ENCODE results near the gene RNF168. TPM values are rescaled to one million over a fixed set of nuclear protein-coding genes. Genes with fewer than 3 reads are reported as not detected.
"Not testable (repeated sequence)": the region's sequence is repeated elsewhere in the genome, so short reads cannot be mapped to it uniquely, and the experiment has no call there.

Gene RNF168
- total RNA-seq, 1 donor from 2014 or later: 18.3 TPM

DNA sequence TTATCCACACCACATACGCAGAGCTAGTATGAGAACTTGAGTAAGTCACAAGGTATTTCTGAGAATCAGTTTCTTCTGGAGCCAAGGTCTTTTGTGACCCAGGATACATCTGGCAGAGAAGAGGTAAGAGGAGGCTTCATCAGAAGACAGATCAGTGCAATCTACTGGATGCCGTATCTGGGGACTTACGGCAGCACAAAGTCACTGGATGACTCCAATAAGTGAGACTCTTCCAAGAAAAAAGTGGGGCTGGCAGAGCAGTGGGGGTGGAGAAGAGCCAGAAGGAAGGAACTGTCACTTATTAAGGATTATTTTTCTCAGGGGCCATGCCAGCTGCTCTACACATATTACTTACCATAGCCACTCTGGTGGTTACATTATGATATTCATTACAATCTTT, 39.8 kb downstream of the RNF168 start:
- Histone ChIP-seq H2AFZ (ENCODE audit: low read depth, low read length) (no peak overlapping the region), H3K4me3 (ENCODE audit: insufficient read depth, low read depth, low read length) (no peak overlapping the region), H3K27me3 (ENCODE audit: insufficient read depth, low read length) (no peaks in the 10 kb centered on the region), H3K4me1 (ENCODE audit: insufficient read depth, low read length) (no peaks in the 10 kb centered on the region), H3K79me2 (ENCODE audit: insufficient read depth, low read length) (peaks cover 6% of the 10 kb centered on the region), H3K9me3 (ENCODE audit: insufficient read depth, low read depth, low read length) (peaks cover 17% of the 10 kb centered on the region), H3K27ac (ENCODE audit: low read depth, low read length) (no peak overlapping the region), H3K36me3 (ENCODE audit: insufficient read depth, low read length) (no peaks in the 10 kb centered on the region), H4K20me1 (ENCODE audit: insufficient read depth, low read length) (peaks cover 7% of the 10 kb centered on the region), H3K4me2 (ENCODE audit: low read length) (no peak overlapping the region), H3K9ac (ENCODE audit: low read length) (no peak overlapping the region)
- TF ChIP-seq, protein P1, sequence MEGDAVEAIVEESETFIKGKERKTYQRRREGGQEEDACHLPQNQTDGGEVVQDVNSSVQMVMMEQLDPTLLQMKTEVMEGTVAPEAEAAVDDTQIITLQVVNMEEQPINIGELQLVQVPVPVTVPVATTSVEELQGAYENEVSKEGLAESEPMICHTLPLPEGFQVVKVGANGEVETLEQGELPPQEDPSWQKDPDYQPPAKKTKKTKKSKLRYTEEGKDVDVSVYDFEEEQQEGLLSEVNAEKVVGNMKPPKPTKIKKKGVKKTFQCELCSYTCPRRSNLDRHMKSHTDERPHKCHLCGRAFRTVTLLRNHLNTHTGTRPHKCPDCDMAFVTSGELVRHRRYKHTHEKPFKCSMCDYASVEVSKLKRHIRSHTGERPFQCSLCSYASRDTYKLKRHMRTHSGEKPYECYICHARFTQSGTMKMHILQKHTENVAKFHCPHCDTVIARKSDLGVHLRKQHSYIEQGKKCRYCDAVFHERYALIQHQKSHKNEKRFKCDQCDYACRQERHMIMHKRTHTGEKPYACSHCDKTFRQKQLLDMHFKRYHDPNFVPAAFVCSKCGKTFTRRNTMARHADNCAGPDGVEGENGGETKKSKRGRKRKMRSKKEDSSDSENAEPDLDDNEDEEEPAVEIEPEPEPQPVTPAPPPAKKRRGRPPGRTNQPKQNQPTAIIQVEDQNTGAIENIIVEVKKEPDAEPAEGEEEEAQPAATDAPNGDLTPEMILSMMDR (IDR thresholded peaks at IDR 0.05; ENCODE audit: insufficient read depth, low read depth, low read length): no peak
- no peak for TF ChIP-seq EZH2 (IDR thresholded peaks at IDR 0.05; ENCODE audit: insufficient read depth, low read length)
- Mint-ChIP-seq H3K27me3 (ENCODE audit: low read depth, unreplicated experiment) (no peaks in the 10 kb centered on the region), H3K4me1 (ENCODE audit: low read depth, unreplicated experiment) (no peaks in the 10 kb centered on the region), H3K36me3 (ENCODE audit: low read depth, unreplicated experiment) (peaks cover 7% of the 10 kb centered on the region), H3K4me3 (ENCODE audit: unreplicated experiment) (no peak overlapping the region), H3K27ac (ENCODE audit: unreplicated experiment) (no peak overlapping the region), H3K9me3 (ENCODE audit: unreplicated experiment) (peaks cover 1% of the 10 kb centered on the region)
- DNase-seq (ENCODE audit: low read depth) (no peak), FAIRE-seq (no peak)

DNA sequence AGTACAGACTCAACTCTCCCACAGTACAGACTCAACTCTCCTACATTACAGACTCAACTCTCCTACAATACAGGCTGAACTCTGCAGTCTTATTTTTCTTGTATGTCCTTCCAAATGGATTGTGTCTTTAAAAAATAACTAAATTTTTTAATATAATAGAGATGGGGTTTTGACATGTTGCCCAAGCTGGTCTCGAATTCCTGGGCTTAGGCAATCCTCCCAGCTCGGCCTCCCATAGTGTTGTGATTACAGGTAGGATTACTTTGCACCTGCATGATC, 40.2 kb downstream of the RNF168 start:
- no peaks in the 10 kb centered on the region for H3K27me3 Mint-ChIP-seq (ENCODE audit: low read depth, unreplicated experiment)
- Histone ChIP-seq H3K4me1 (ENCODE audit: insufficient read depth, low read length) (no peaks in the 10 kb centered on the region), H3K9ac (ENCODE audit: low read length) (no peak overlapping the region), H3K27me3 (ENCODE audit: insufficient read depth, low read length) (no peaks in the 10 kb centered on the region), H3K4me2 (ENCODE audit: low read length) (no peak overlapping the region), H3K36me3 (ENCODE audit: insufficient read depth, low read length) (no peaks in the 10 kb centered on the region), H3K79me2 (ENCODE audit: insufficient read depth, low read length) (peaks cover 2% of the 10 kb centered on the region), H4K20me1 (ENCODE audit: insufficient read depth, low read length) (peaks cover 7% of the 10 kb centered on the region), H3K4me3 (ENCODE audit: insufficient read depth, low read depth, low read length) (no peak overlapping the region), H3K9me3 (ENCODE audit: insufficient read depth, low read depth, low read length) (peaks cover 17% of the 10 kb centered on the region), H2AFZ (ENCODE audit: low read depth, low read length) (no peak overlapping the region), H3K27ac (ENCODE audit: low read depth, low read length) (no peak overlapping the region)
- peaks cover 1% of the 10 kb centered on the region for H3K9me3 Mint-ChIP-seq (ENCODE audit: unreplicated experiment)
- no peaks in the 10 kb centered on the region for H3K4me1 Mint-ChIP-seq (ENCODE audit: low read depth, unreplicated experiment)
- no peak overlapping the region for H3K27ac Mint-ChIP-seq (ENCODE audit: unreplicated experiment)
- FAIRE-seq (no peak), DNase-seq (ENCODE audit: low read depth) (no peak)
- TF ChIP-seq, protein P1 (IDR thresholded peaks at IDR 0.05; ENCODE audit: insufficient read depth, low read depth, low read length): no peak
- TF ChIP-seq EZH2 (IDR thresholded peaks at IDR 0.05; ENCODE audit: insufficient read depth, low read length): no peak
- peaks cover 7% of the 10 kb centered on the region for H3K36me3 Mint-ChIP-seq (ENCODE audit: low read depth, unreplicated experiment)
- no peak overlapping the region for H3K4me3 Mint-ChIP-seq (ENCODE audit: unreplicated experiment)

DNA sequence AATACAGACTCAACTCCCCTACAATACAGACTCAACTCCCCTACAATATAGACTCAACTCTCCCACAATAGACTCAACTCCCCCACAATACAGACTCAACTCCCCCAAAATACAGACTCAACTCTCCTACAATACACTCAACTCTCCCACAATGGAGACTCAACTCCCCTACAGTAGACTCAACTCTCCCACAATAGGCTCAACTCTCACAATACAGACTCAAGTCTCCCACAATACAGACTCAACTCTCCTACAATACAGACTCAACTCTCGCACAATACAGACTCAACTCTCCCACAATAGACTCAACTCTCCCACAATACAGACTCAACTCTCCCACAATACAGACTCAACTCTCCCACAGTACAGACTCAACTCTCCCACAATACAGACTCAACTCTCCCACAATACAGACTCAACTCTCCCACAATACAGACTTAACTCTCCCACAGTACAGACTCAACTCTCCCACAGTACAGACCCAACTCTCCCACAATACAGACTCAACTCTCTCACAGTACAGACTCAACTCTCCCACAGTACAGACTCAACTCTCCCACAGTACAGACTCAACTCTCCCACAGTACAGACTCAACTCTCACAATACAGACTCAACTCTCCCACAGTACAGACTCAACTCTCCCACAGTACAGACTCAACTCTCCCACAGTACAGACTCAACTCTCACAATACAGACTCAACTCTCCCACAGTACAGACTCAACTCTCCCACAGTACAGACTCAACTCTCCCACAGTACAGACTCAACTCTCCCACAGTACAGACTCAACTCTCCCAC, 40.7 kb downstream of the RNF168 start:
- peaks cover 17% of the 10 kb centered on the region for H3K9me3 ChIP-seq (ENCODE audit: insufficient read depth, low read depth, low read length)
- H3K4me3 Mint-ChIP-seq (ENCODE audit: unreplicated experiment); FAIRE-seq; H3K9ac ChIP-seq (ENCODE audit: low read length); H3K36me3 ChIP-seq (ENCODE audit: insufficient read depth, low read length); H3K27ac Mint-ChIP-seq (ENCODE audit: unreplicated experiment); H3K27me3 Mint-ChIP-seq (ENCODE audit: low read depth, unreplicated experiment); H3K4me2 ChIP-seq (ENCODE audit: low read length); H3K4me1 Mint-ChIP-seq (ENCODE audit: low read depth, unreplicated experiment); H2AFZ ChIP-seq (ENCODE audit: low read depth, low read length); H3K4me1 ChIP-seq (ENCODE audit: insufficient read depth, low read length); H3K4me3 ChIP-seq (ENCODE audit: insufficient read depth, low read depth, low read length); H3K27ac ChIP-seq (ENCODE audit: low read depth, low read length); DNase-seq (ENCODE audit: low read depth); H3K36me3 Mint-ChIP-seq (ENCODE audit: low read depth, unreplicated experiment); H3K9me3 Mint-ChIP-seq (ENCODE audit: unreplicated experiment); H3K79me2 ChIP-seq (ENCODE audit: insufficient read depth, low read length); H4K20me1 ChIP-seq (ENCODE audit: insufficient read depth, low read length); H3K27me3 ChIP-seq (ENCODE audit: insufficient read depth, low read length): not testable (repeated sequence)
